GM19099 (cell line): Measurements from ENCODE around the gene TMEM52B.

ENCODE experiments used
- POLR2A ChIP-seq: IDR thresholded peaks from 3 replicates; pipeline ENCODE4 v1.6.1; 2011; ENCODE audit warnings: low read depth; ENCODE audit not compliant: insufficient read length; ENCODE audit errors: extremely low read depth

The TMEM52B gene

DNA sequence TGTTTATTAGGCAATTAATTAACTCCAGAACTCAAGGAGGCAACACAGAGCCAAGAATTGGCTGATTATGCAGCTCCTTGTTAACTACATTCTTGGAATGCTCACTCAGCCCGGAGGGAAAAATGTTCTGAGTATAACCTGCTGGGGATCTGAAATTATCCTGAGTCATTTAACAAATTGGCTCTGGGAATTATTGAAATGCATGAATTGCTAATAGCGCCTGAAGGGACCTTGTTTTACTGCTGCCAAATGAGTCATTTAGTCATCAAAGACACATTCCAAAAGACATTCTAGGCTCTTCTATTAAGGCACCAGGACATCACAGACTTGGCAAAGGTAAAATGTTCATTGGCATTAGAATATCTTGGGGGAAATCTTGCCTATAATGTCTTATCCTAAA, 13.0 kb downstream of the TMEM52B start:
- no peak for TF ChIP-seq POLR2A

DNA sequence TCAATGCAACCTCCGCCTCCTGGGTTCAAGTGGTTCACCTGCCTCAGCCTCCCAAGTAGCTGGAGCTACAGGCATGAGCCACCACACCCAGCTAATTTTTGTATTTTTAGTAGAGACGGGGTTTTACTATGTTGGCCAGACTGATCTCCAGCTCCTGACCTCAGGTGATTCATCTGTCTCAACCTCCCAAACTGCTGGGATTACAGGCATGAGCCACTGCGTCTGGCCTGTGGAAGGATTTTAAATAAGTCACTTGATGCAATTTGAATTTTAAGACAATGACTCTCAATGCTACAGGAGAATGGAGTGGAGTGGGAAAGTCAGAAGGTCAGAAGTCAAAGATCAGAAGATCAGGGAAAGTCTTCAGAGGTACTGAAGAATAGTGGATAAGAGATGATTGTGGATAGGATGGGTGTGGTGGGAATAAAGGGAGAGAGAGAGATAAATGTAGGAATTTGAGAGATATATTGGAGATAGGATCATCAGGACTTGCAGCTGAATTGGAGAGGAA, 15.4 kb downstream of the TMEM52B start:
- TF ChIP-seq POLR2A = no peak

DNA sequence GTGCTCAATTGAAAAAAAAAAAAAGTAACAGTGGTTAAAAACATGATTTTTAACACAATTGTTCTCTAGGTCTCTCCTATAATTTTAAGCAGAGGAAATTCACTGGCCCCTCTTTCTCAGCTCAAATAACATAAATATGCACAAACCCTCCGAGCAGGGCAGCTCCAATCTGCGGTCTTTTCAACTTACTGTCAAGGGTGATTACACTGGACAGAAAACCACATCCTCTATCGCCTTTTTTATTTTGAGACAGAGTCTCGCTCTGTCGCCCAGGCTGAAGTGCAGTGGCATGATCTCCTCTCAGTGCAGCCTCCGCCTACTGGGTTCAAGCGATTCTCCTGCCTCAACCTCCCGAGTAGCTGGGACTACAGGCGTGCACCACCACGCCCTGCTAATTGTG, 17.4 kb downstream of the TMEM52B start:
- TF ChIP-seq POLR2A = no peak

DNA sequence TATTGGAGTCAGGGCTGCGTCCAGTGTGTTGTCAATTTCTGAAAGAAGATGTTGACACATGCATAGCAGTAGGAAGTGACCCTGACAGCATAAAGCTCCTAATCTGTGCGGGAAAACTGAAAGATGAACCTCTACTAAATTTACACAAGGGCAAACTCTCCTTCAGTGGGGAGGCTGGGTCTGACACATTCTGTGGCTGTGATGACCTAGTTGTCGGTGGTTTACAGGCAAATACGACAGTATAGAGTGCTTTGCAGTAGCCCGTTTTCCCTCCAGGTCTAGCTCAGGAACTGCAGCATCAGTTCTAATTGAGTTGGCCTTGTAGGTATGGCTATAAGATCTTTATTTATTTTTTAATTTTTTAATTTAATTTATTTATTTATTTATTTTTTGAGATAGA, 19.0 kb downstream of the TMEM52B start:
- no peak for TF ChIP-seq POLR2A

GRCh38 chr12:10205220-10205807, 26.5 kb downstream of the TMEM52B start:
- TF ChIP-seq POLR2A = no peak

DNA sequence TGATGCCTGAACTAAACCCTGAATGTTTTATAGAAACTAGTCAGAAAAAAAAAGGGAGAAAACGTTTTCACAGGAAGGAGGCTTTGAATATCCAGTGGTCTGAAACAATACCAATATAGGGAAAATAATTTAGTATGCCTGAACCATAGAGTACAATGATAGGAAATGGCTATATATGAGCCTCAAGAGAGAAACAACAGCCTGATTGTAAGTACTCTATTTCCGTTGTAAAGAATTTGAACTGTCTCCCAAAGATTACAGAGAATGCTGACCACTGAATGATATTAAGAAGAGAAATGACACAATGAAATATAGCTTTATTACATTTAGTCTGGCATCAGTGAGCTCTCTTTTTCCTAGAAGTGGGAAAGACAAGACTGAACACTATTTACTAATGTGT, 28.3 kb downstream of the TMEM52B start:
- no peak for TF ChIP-seq POLR2A

DNA sequence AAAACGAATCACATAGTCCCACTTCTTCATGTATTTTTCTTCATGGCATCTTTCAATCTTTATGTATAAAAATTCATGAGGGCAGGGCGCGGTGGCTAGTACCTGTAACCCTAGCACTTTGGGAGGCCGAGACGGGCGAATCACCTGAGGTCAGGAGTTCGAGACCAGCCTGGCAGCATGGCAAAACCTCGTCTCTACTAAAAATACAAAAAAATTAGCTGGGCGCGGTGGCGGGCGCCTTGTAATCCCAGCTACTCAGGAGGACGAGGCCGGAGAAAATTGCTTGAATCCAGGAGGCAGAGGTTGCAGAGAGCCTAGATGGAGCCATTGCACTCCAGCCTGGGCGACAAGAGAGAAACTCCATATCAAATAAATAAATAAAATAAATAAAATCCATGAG, 31.4 kb downstream of the TMEM52B start:
- no peak for TF ChIP-seq POLR2A

DNA sequence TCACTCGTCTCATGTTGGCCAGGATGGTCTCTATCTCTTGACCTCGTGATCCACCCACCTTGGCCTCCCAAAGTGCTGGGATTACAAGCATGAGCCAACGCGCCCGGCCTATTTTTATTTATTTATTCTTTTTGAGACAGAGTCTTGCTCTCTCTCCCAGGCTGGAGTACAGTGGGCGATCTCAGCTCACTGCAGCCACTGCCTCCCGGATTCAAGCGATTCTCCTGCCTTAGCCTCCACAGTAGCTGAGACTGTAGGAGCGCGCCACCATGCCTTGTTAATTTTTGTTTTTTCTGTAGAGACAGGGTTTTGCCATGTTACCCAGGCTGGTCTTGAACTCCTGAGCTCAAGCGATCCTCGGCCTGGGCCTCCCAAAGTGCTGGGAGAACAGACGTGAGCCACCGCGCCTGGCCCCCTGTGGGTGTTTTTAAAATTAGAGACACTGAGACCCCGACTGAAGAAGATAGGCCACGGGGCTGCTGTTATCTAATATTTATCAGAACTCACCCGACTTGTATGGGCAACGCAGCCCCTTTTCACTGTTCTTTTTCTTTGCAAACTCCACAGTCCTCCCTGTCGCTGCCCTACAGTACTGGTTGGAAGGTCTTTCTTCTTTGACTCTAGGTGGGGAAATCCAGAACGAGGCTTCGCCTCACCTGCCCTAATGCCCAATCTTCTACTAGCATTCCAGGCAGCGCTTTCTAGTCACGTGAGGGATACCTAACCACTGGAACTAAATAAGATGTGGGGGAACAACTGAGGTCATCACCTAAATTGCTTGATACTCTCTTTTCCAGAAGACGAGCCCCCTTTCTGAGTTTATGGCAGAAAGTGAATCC, 32.5 kb downstream of the TMEM52B start:
- no peak for TF ChIP-seq POLR2A

DNA sequence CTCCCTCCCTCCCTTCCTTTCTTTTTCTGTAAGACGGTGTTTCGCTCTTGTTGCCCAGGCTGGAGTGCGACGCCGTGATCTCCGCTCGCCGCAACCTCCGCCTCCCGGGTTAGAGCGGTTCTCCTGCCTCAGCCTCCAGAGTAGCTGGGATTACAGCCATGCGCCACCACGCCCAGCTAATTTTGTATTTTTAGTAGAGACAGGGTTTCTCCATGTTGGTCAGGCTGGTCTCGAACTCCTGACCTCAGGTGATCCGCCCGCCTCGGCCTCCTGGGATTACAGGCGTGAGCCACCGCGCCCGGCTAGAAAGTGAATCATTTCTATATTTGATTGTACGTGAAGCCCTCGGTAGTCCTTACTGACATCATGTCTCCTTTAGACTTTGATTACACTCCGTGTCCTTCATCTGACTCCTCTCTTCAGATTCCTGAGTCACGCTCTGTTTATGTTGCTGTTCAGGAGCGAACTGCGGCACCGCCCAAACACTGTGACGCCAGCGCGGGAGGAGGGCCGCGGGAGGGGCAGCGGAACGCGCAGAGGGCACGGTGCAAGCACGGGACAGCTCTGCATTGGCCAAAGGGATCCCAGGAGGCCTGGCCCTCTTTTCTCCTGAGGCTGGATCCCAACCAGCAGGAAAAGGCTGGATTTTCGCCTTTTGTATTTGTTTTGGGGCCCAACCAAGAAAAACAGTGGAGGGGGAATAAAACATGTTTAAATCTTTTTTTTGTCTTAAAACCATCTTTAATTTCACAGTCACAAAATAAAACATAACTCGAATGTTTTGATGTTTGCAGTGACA, 33.3 kb downstream of the TMEM52B start:
- TF ChIP-seq POLR2A = no peak

- no peak for TF ChIP-seq POLR2A
These were observed 33.9 kb downstream of the TMEM52B start, which contains the start of gene GABARAPL1 for GRCh38 chr12:10212739-10213131. Gene GABARAPL1 (plus strand): TSS chr12:10212877. CDS start chr12:10213130, 253 bp downstream.

DNA sequence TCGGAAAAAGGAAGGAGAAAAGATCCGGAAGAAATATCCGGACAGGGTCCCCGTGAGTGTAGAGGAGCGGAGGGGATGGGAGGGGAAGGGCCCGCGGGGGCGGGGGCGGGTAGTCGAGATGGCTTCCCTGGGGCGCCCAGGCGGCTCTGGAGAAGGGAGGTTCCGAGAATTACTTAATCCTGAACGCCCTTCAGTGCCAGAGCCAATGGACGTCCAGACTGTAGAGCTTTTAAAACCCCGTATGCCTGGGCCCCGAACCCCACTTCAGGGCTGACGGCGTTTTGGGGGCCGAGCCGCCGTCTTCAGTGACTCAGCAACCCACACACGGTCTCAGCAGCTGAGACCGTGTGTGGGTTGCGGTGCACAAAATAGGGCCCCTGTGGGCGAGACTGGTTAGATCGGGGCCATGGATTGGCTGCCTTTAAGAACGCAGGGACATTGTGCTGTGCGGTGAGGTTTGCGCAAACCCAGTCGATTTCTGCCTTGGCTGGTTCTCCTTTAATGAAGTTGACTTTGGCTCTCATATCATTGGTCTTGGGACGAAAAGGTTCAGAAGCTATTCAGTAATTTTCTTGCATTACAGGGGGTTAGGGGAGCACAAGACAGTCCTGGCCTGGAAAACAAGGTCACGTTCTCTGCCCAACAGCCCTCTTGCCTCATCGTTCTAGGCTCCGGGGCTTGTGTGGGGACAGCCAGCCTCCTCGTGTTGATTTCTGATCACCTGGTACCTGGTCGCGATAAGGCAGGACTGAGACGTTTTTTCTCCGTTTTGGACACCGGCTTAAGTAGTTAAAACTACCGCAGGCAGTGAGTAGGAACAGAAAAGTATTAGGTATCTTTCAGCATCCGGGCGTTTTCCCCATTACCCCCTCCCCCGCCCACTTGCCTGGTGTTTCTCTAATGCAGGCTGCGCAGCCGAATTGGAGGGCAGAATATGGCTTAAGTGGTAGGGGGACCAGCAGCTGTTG, 34.6 kb downstream of the TMEM52B start:
- no peak for TF ChIP-seq POLR2A

- no peak for TF ChIP-seq POLR2A
These were observed 35.5 kb downstream of the TMEM52B start for GRCh38 chr12:10214136-10214894.

DNA sequence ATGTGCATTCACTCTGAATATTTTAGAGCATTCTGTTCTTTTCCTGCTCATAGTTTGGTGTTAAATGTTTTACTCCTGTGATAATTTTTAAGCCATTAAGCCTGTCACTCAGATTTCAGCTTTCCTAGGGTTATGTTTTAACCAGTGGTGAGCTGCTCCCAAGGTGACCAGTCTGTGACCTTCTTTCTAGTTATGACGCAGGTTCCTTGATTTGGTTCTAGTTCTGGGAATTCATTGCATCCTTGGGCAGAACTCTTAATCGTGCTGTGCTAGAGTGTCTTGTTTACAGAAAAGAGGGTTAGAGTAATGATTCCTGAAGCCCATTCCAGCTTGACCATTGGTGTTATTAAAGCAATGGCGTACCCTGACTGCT, 36.0 kb downstream of the TMEM52B start:
- TF ChIP-seq POLR2A = no peak

DNA sequence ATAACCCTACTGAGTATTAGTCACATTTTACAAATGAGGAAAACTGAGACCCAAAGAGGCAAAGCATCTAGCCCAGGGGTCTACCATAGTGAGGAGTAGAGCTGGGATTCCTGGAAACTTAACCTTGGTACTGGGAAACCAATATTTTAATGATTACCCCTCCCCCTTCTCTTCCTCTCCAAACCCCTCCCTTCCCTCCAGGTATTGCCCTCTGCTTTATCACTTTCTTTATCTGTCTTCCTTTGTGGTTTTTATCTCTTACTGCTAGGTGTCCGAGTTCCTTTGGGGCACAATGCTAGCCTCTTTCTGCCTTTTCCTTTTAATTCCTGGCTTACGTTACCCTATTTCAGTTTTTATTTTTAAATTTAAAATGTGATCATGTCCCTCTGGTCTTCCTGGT, 36.6 kb downstream of the TMEM52B start:
- no peak for TF ChIP-seq POLR2A
